Vagina (tissue), 2 donors: Measurements from ENCODE around the gene KDM7A. TPM values are rescaled to one million over a fixed set of nuclear protein-coding genes. Genes with fewer than 3 reads are reported as not detected.

ENCODE experiments used
- DNase-seq, 2 donors: peaks; one replicate each; pipeline ENCODE4 v3.0.0-alpha.2; 2017; ENCODE audit errors: extremely low spot score in 2 of 2
- H3K27ac ChIP-seq: fragments of 200-600 bp; sonication (generic); one replicate; pipeline ENCODE4 v1.5.1; 2019
- H3K27me3 ChIP-seq: fragments of 200-600 bp; sonication (generic); one replicate; pipeline ENCODE4 v1.5.1; 2019
- H3K36me3 ChIP-seq, 2 donors: fragments of 200-600 bp; sonication (generic); one replicate each; pipeline ENCODE4 v1.5.1; 2017 to 2019
- H3K4me1 ChIP-seq: fragments of 200-600 bp; sonication (generic); one replicate; pipeline ENCODE4 v1.5.1; 2019
- H3K4me3 ChIP-seq, 2 donors: fragments of 200-600 bp; sonication (generic); 1 replicate in 1 of 2; 2 replicates in 1 of 2; pipeline ENCODE4 v1.5.1; 2016 to 2019
- H3K9me3 ChIP-seq: fragments of 200-600 bp; sonication (generic); one replicate; pipeline ENCODE4 v1.5.1; 2019
- POLR2A ChIP-seq, 2 donors: fragments of 450-650 bp; IDR thresholded peaks; one replicate each; pipeline ENCODE4 v1.6.1; 2017; ENCODE audit warnings: antibody characterized with exemption in 2 of 2, mild to moderate bottlenecking in 2 of 2, moderate library complexity in 2 of 2
- POLR2AphosphoS5 ChIP-seq, 2 donors: sonication (generic); formaldehyde crosslinking; IDR thresholded peaks; one replicate each; pipeline ENCODE4 v1.9.0; 2017; ENCODE audit warnings: antibody characterized with exemption in 2 of 2, mild to moderate bottlenecking in 2 of 2, low read depth in 1 of 2; ENCODE audit not compliant: insufficient read depth in 1 of 2
- intact Hi-C: fragments of 100-400 bp; cut with DNase I; formaldehyde crosslinking; loops from one replicate; pipeline ENCODE4 v1.15.1; 2023
- total RNA-seq: library from RNA; depleted of rRNA; stranded (reverse); fragments of >200 nt; gene quantifications from one replicate; pipeline ENCODE4 v1.2.3, GENCODE V29; 2016
- TF ChIP-seq, protein P1 (sequence below), 3 experiments: fragments of 450-650 bp in 2 of 3; fragments of 200-600 bp in 1 of 3; sonication (generic) in 1 of 3; IDR thresholded peaks; one replicate each; pipeline ENCODE4 v1.5.1; 2017 to 2019; ENCODE audit warnings: antibody characterized with exemption in 3 of 3, mild to moderate bottlenecking in 2 of 3, moderate library complexity in 2 of 3

Gene KDM7A
- total RNA-seq, 1 donor from 2014 or later, result 24.6 TPM

DNA sequence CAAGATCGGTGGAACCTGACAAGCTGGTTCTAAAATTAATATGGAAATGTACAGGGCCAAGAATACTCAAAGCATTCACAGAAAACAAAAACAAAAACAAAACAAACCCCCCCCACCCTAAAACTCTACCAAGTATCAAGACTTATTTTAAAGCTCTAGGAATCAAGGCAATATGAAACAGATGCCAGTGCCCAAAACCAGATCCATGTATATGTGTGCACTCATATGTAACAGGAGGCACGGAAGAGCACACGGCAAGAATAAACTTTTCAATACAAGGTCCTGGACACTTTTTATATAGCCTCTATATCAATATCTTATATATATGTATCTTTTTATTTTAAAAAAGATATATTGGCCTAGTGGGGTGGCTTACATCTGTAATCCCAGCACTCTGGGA lies 35.5 kb downstream of the KDM7A start:
- DNase-seq, result no peak
- Histone ChIP-seq H3K27ac (no peak overlapping the region), H3K9me3 (no peaks in the 10 kb centered on the region), H3K4me3 (no peak overlapping the region), H3K36me3 (peaks cover 0 to 6% of the 10 kb centered on the region in 2 donors), H3K4me1 (no peaks in the 10 kb centered on the region), H3K27me3 (no peaks in the 10 kb centered on the region)
- TF ChIP-seq POLR2A (IDR thresholded peaks at IDR 0.05), result no peak
- TF ChIP-seq POLR2AphosphoS5 (IDR thresholded peaks at IDR 0.05; ENCODE audit: insufficient read depth in 1 of 2, low read depth in 1 of 2), result no peak
- TF ChIP-seq, protein P1, sequence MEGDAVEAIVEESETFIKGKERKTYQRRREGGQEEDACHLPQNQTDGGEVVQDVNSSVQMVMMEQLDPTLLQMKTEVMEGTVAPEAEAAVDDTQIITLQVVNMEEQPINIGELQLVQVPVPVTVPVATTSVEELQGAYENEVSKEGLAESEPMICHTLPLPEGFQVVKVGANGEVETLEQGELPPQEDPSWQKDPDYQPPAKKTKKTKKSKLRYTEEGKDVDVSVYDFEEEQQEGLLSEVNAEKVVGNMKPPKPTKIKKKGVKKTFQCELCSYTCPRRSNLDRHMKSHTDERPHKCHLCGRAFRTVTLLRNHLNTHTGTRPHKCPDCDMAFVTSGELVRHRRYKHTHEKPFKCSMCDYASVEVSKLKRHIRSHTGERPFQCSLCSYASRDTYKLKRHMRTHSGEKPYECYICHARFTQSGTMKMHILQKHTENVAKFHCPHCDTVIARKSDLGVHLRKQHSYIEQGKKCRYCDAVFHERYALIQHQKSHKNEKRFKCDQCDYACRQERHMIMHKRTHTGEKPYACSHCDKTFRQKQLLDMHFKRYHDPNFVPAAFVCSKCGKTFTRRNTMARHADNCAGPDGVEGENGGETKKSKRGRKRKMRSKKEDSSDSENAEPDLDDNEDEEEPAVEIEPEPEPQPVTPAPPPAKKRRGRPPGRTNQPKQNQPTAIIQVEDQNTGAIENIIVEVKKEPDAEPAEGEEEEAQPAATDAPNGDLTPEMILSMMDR (IDR thresholded peaks at IDR 0.05), result no peak
- intact Hi-C loops, result no loop called here

DNA sequence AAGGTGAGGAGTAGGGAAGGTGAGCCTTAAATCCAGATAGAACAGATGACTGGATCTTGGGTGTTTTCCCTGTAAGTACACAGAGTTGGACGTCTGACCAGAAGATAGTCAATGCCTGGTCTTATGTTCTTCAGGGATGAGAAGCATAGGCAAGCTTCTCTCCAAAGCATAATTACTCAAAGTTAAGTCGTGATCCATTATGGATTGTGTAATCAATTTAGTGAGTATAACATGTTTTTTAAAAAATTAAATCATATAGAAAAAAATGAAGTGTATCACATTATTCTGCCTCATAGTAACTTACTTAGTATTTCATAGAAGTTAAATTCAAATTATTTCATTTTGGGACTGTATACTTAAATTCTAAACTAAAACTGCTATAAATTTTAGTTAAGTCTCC lies 39.7 kb downstream of the KDM7A start:
- Histone ChIP-seq H3K27me3 (no peaks in the 10 kb centered on the region), H3K4me3 (no peak overlapping the region), H3K4me1 (no peaks in the 10 kb centered on the region), H3K36me3 (peaks cover 0 to 21% of the 10 kb centered on the region in 2 donors), H3K27ac (no peak overlapping the region), H3K9me3 (no peaks in the 10 kb centered on the region)
- intact Hi-C loops, result no loop called here
- TF ChIP-seq, protein P1 (IDR thresholded peaks at IDR 0.05), result no peak
- TF ChIP-seq POLR2A (IDR thresholded peaks at IDR 0.05) (no peak), POLR2AphosphoS5 (IDR thresholded peaks at IDR 0.05; ENCODE audit: insufficient read depth in 1 of 2, low read depth in 1 of 2) (no peak)
- no peak for DNase-seq

DNA sequence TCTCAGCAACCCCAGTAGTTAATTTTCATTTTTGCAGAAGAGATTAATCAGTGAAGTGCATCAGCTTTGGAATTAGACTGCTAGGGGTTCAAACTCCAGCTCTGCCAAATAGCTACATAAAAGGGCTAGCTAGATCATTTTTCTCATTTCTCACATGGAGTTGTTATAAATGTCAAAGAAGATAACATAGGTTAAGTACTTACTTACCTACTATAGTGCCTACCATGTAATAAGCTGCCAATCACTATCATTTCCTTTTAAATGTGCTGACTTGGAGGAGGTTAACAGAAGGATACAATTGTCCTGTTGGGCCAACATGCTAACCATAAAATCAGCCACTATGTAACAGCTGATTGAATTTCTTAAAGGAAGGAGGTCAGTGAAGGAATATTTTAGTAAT lies 40.7 kb downstream of the KDM7A start:
- H3K4me3 ChIP-seq, result no peak overlapping the region
- no peaks in the 10 kb centered on the region for H3K27me3 ChIP-seq
- no peaks in the 10 kb centered on the region for H3K9me3 ChIP-seq
- H3K27ac ChIP-seq, result no peak overlapping the region
- no peak for TF ChIP-seq POLR2A (IDR thresholded peaks at IDR 0.05)
- TF ChIP-seq, protein P1 (IDR thresholded peaks at IDR 0.05), result no peak
- no peak for TF ChIP-seq POLR2AphosphoS5 (IDR thresholded peaks at IDR 0.05; ENCODE audit: insufficient read depth in 1 of 2, low read depth in 1 of 2)
- peaks cover 0 to 22% of the 10 kb centered on the region in 2 donors for H3K36me3 ChIP-seq
- no peaks in the 10 kb centered on the region for H3K4me1 ChIP-seq
- intact Hi-C loops, result no loop called here
- DNase-seq, result no peak

DNA sequence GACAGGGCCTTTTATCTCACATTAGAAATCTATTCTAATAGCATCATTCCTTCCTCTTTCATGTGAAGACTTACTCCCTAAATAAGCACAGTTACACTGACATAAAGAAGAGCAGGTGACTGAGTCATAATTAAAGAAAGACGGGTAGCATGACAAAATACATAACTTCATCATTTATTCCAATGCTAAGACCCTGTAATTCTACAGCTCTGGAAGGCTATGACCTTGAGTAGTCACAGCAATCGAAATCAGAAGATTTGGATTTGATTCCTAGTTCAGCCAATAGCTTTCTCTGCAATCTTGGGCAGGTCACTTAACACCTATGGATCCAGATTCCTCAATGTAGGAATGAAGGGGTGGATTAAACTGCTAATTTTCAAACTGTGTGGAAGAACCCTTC lies 42.7 kb downstream of the KDM7A start:
- intact Hi-C loops, result no loop called here
- peaks cover 0 to 22% of the 10 kb centered on the region in 2 donors for H3K36me3 ChIP-seq
- TF ChIP-seq POLR2A (IDR thresholded peaks at IDR 0.05) (no peak), POLR2AphosphoS5 (IDR thresholded peaks at IDR 0.05; ENCODE audit: insufficient read depth in 1 of 2, low read depth in 1 of 2) (no peak)
- TF ChIP-seq, protein P1 (IDR thresholded peaks at IDR 0.05), result no peak
- H3K4me3 ChIP-seq, result no peak overlapping the region
- no peak overlapping the region for H3K27ac ChIP-seq
- no peaks in the 10 kb centered on the region for H3K9me3 ChIP-seq
- H3K4me1 ChIP-seq, result no peaks in the 10 kb centered on the region
- no peak for DNase-seq
- H3K27me3 ChIP-seq, result no peaks in the 10 kb centered on the region

DNA sequence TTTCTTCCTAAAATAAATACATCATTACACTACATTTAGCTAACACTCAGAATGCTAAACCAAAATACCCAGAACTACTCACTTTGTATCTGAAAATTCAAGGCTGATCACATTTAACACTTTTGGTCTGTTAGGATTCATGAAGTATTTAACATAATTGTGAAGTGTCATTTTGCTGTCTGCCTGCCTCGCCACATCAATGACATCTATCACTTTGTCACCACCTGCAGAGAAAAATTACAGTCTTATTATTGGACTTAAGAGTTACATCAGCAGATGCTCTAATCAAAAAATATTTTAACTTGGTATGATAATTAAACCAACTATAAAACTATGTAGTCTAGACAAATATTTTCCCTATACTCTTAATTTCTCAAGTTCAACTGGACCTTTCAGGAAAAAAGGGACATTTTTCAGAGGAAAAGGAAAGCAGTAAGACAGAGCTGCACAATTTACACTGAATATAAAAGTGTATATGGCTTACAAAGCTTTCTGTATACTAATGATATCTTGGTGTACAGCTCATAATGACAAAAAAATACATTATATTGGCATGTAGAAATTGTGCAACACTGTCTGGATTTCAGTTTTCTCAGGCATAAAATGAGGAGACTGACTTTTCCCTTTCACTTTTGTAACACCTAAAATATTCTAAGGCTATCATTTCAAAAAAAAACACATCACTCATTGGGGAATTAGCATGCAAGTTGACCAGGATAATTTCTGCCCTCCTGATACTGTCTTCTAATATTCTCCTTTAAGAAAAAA lies 49.2 kb downstream of the KDM7A start:
- Histone ChIP-seq H3K36me3 (peaks cover 0 to 15% of the 10 kb centered on the region in 2 donors), H3K27ac (no peak overlapping the region), H3K4me1 (no peaks in the 10 kb centered on the region), H3K27me3 (no peaks in the 10 kb centered on the region), H3K4me3 (no peak overlapping the region), H3K9me3 (no peaks in the 10 kb centered on the region)
- intact Hi-C loops, result no loop called here
- TF ChIP-seq POLR2AphosphoS5 (IDR thresholded peaks at IDR 0.05; ENCODE audit: insufficient read depth in 1 of 2, low read depth in 1 of 2) (no peak), POLR2A (IDR thresholded peaks at IDR 0.05) (no peak)
- TF ChIP-seq, protein P1 (IDR thresholded peaks at IDR 0.05), result no peak
- no peak for DNase-seq
